Peyer's patch (tissue), 4 donors: ENCODE measurements around the gene LUZP1. TPM values are rescaled to one million over a fixed set of nuclear protein-coding genes. Genes with fewer than 3 reads are reported as not detected.

Experiments
- DNase-seq, 3 donors: peaks; one replicate each; pipeline ENCODE4 v3.0.0-alpha.2; 2017 to 2019
- H3K27ac ChIP-seq, 4 donors: fragments of 200-600 bp; sonication (generic); one replicate each; pipeline ENCODE4 v1.5.1; 2016 to 2019
- H3K27me3 ChIP-seq, 2 donors: fragments of 200-600 bp; sonication (generic); one replicate each; pipeline ENCODE4 v1.5.1; 2019
- H3K36me3 ChIP-seq, 3 donors: fragments of 200-600 bp; sonication (generic); one replicate each; pipeline ENCODE4 v1.5.1; 2016 to 2019
- H3K4me1 ChIP-seq, 4 donors: fragments of 200-600 bp; sonication (generic); one replicate each; pipeline ENCODE4 v1.5.1; 2016 to 2019
- H3K4me3 ChIP-seq, 4 donors: fragments of 200-600 bp; sonication (generic); 1 replicate in 3 of 4; 2 replicates in 1 of 4; pipeline ENCODE4 v1.5.1; 2016 to 2019; ENCODE audit warnings: mild to moderate bottlenecking in 1 of 4
- H3K9me3 ChIP-seq, 4 donors: fragments of 200-600 bp; sonication (generic); one replicate each; pipeline ENCODE4 v1.5.1; 2016 to 2019; ENCODE audit warnings: mild to moderate bottlenecking in 1 of 4
- POLR2A ChIP-seq, 2 donors: fragments of 450-650 bp; IDR thresholded peaks; one replicate each; pipeline ENCODE4 v1.5.1; 2017; ENCODE audit warnings: antibody characterized with exemption in 2 of 2, mild to moderate bottlenecking in 2 of 2, moderate library complexity in 2 of 2
- total RNA-seq, 4 donors: library from RNA; depleted of rRNA; stranded (reverse); fragments of >200 nt; gene quantifications; one replicate each; pipeline ENCODE4 v1.1.0, GENCODE V29; 2016
- TF ChIP-seq, protein P1 (sequence below), 6 experiments: fragments of 450-650 bp in 4 of 6; fragments of 200-600 bp in 2 of 6; sonication (generic) in 1 of 6; IDR thresholded peaks; one replicate each; pipeline ENCODE4 v1.5.1; 2017 to 2019; ENCODE audit warnings: antibody characterized with exemption in 6 of 6, mild to moderate bottlenecking in 3 of 6, moderate library complexity in 1 of 6

The LUZP1 gene
- total RNA-seq, 4 donors from 2014 or later: 38.8 to 92.8 (median 70.4) TPM

GRCh38 chr1:23134055-23134454 lies 34.6 kb downstream of the LUZP1 start:
- no peak for DNase-seq
- no peaks in the 10 kb centered on the region for H3K27me3 ChIP-seq
- H3K27ac ChIP-seq: no peak overlapping the region
- no peak overlapping the region for H3K4me3 ChIP-seq
- TF ChIP-seq, protein P1, sequence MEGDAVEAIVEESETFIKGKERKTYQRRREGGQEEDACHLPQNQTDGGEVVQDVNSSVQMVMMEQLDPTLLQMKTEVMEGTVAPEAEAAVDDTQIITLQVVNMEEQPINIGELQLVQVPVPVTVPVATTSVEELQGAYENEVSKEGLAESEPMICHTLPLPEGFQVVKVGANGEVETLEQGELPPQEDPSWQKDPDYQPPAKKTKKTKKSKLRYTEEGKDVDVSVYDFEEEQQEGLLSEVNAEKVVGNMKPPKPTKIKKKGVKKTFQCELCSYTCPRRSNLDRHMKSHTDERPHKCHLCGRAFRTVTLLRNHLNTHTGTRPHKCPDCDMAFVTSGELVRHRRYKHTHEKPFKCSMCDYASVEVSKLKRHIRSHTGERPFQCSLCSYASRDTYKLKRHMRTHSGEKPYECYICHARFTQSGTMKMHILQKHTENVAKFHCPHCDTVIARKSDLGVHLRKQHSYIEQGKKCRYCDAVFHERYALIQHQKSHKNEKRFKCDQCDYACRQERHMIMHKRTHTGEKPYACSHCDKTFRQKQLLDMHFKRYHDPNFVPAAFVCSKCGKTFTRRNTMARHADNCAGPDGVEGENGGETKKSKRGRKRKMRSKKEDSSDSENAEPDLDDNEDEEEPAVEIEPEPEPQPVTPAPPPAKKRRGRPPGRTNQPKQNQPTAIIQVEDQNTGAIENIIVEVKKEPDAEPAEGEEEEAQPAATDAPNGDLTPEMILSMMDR (IDR thresholded peaks at IDR 0.05): no peak
- no peak for TF ChIP-seq POLR2A (IDR thresholded peaks at IDR 0.05)
- H3K36me3 ChIP-seq: peaks cover 0 to 5% (median 0%) of the 10 kb centered on the region in 3 donors
- no peaks in the 10 kb centered on the region for H3K4me1 ChIP-seq
- H3K9me3 ChIP-seq: no peaks in the 10 kb centered on the region

DNA sequence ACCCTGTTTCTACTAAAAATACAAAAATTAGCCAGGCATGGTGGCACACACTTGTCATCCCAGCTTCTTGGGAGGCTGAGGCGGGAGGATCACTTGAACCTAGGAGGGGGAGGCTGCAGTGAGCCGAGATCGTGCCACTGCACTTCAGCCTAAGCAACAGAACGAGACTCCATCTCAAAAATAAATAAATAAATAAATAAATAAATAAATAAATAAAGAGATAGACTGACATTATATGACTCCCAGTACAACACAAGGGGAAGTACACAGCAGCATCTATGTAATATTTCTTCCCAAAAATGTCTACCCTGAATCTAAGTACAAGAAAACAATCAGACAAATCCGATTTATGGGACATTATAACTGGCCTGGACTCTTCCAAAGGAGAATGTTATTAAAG lies 35.1 kb downstream of the LUZP1 start:
- no peaks in the 10 kb centered on the region for H3K4me1 ChIP-seq
- no peak overlapping the region for H3K27ac ChIP-seq
- no peak overlapping the region for H3K4me3 ChIP-seq
- no peak for DNase-seq
- peaks cover 0 to 5% (median 0%) of the 10 kb centered on the region in 3 donors for H3K36me3 ChIP-seq
- no peak for TF ChIP-seq POLR2A (IDR thresholded peaks at IDR 0.05)
- TF ChIP-seq, protein P1 (IDR thresholded peaks at IDR 0.05): no peak
- H3K9me3 ChIP-seq: no peaks in the 10 kb centered on the region
- H3K27me3 ChIP-seq: no peaks in the 10 kb centered on the region

DNA sequence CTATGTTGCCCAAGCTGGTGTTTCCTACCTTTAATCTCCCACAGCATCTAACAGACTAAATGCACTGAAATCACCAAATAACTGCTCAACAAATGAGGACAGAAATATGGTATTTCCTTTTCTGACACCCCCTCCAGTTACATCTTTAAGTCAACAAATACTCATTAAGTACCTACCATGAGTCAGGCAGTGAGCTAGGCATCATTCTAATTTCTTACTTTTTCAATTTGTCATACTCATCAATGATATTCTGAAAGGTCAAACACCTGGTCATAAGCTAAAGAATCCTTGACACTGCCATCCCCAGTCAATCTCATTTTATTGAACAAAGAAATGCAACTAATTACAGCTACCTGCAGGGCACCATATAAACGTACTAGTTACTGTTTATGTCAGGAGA lies 36.6 kb downstream of the LUZP1 start:
- H3K4me3 ChIP-seq: no peak overlapping the region
- peaks cover 0 to 5% (median 0%) of the 10 kb centered on the region in 3 donors for H3K36me3 ChIP-seq
- H3K27me3 ChIP-seq: no peaks in the 10 kb centered on the region
- no peak overlapping the region for H3K27ac ChIP-seq
- H3K4me1 ChIP-seq: no peaks in the 10 kb centered on the region
- TF ChIP-seq, protein P1 (IDR thresholded peaks at IDR 0.05): no peak
- TF ChIP-seq POLR2A (IDR thresholded peaks at IDR 0.05): no peak
- DNase-seq: no peak
- no peaks in the 10 kb centered on the region for H3K9me3 ChIP-seq

- peaks cover 0 to 4% (median 0%) of the 10 kb centered on the region in 4 donors for H3K4me1 ChIP-seq
- no peak for DNase-seq
- no peaks in the 10 kb centered on the region for H3K9me3 ChIP-seq
- TF ChIP-seq, protein P1 (IDR thresholded peaks at IDR 0.05): no peak
- no peak for TF ChIP-seq POLR2A (IDR thresholded peaks at IDR 0.05)
- H3K4me3 ChIP-seq: no peak overlapping the region
- H3K27me3 ChIP-seq: no peaks in the 10 kb centered on the region
- peaks cover 0 to 5% (median 0%) of the 10 kb centered on the region in 3 donors for H3K36me3 ChIP-seq
- no peak overlapping the region for H3K27ac ChIP-seq
Measured at GRCh38 chr1:23129846-23130245, 38.8 kb downstream of the LUZP1 start.

DNA sequence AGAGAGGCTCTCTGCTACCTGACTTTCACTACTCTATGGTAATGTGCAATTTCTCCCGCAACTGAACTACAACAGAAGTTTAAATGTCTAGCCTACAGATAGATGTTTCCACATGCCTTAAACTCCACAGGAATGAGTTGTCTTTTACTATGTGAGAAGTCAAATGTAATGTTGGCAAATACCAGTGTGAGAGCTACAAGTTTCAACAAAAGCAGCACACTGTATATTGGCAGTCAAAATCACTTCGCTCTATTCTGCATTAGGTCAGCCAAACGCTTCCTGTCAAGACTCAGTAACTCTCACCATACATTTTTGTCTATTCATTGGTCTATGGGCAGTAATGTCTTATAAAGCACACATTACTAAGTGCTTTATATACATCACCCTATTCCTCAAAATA lies 41.9 kb downstream of the LUZP1 start:
- no peak for TF ChIP-seq POLR2A (IDR thresholded peaks at IDR 0.05)
- TF ChIP-seq, protein P1 (IDR thresholded peaks at IDR 0.05): no peak
- H3K9me3 ChIP-seq: no peaks in the 10 kb centered on the region
- no peak overlapping the region for H3K27ac ChIP-seq
- H3K36me3 ChIP-seq: no peaks in the 10 kb centered on the region
- H3K4me1 ChIP-seq: peaks cover 0 to 35% (median 2%) of the 10 kb centered on the region in 4 donors
- no peaks in the 10 kb centered on the region for H3K27me3 ChIP-seq
- no peak overlapping the region for H3K4me3 ChIP-seq
- no peak for DNase-seq

DNA sequence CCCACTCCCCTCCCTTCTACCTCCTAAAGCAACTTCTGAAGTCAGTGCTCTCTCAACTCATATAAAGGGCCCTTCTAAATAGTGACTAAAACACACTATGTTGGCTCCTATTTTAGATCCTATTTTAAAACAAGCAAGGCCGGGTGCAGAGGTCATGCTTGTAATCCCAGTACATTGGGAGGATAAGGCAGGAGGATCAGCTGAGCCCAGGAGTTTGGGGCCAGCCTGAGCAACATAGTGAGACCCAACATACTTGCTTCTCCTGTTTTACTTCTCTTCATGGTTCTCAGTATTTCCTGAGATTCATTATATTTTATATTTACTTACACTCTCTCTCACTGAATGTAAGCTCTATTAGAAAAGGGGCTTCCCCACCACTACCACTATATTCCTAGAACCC lies 42.5 kb downstream of the LUZP1 start:
- Histone ChIP-seq H3K36me3 (no peaks in the 10 kb centered on the region), H3K27ac (no peak overlapping the region), H3K9me3 (no peaks in the 10 kb centered on the region), H3K4me3 (no peak overlapping the region), H3K4me1 (peaks cover 0 to 40% (median 2%) of the 10 kb centered on the region in 4 donors), H3K27me3 (no peaks in the 10 kb centered on the region)
- TF ChIP-seq, protein P1 (IDR thresholded peaks at IDR 0.05): no peak
- TF ChIP-seq POLR2A (IDR thresholded peaks at IDR 0.05): no peak
- no peak for DNase-seq
